RPMI7951 (cell line): ENCODE measurements around the gene CERS1. TPM values are rescaled to one million over a fixed set of nuclear protein-coding genes. Genes with fewer than 3 reads are reported as not detected.
"Not testable (repeated sequence)": the region's sequence is repeated elsewhere in the genome, so short reads cannot be mapped to it uniquely, and the experiment has no call there.

ENCODE experiments used
- DNase-seq: peaks from one replicate; pipeline ENCODE4 v3.0.0-alpha.2; 2012; ENCODE audit warnings: low read depth
- total RNA-seq: library from RNA; depleted of rRNA; stranded (reverse); fragments of >200 nt; shearing (Covaris generic); gene quantifications from 2 replicates; pipeline ENCODE4 v1.2.3, GENCODE V29; 2014

Gene CERS1
- total RNA-seq, 1 experiment from 2014 or later: 0.12 TPM

GRCh38 chr19:18919086-18919899 is 23.3 kb upstream of the CERS1 start, which contains the start of the genes COPE and DDX49:
Gene COPE (minus strand): TSS chr19:18919387. CDS start chr19:18919348, 39 bp downstream.
Gene DDX49 (plus strand): TSS chr19:18919715. CDS start chr19:18919742, 27 bp downstream.
- DNase-seq: peak; percentile 100

- not testable (repeated sequence) for DNase-seq
These were observed 21.6 kb upstream of the CERS1 start for GRCh38 chr19:18917593-18917992.

GRCh38 chr19:18915639-18916038 is 19.7 kb upstream of the CERS1 start:
- peak; percentile 51 for DNase-seq

- DNase-seq: no peak
These were observed 17.5 kb upstream of the CERS1 start for GRCh38 chr19:18913466-18913865.

- no peak for DNase-seq
These were observed 17.0 kb upstream of the CERS1 start for GRCh38 chr19:18912933-18913332.

DNA sequence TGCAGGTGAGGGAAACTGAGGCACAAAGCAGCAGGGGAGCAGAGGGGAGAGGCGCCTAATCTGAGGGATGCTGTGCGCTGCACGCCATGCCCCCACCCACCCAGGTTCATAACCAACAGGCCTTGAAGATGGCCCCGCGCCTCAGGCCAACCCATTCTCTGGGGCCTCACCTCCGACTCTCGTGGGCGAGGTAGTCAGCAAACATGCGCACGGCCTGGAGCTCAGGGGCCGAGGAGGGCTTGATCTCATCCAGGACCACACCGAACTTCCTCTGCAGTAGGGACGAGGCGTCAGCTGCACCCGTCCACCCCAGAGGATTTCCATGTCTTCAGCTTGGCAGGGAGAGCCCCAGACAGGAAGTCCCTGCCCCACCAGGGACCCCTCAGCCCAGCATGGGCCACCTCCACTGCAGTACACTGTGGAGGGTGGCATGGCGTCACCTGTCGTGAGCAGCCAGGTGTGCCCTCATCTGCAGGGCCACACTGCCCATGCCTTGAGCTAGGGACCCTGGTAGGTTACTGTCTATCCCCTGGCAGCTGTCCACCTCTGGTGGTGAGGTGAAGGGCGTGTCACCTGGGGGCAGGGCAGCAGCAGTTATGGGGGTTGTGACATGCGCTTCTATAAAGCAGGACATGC is 15.0 kb upstream of the CERS1 start:
- DNase-seq: no peak

DNA sequence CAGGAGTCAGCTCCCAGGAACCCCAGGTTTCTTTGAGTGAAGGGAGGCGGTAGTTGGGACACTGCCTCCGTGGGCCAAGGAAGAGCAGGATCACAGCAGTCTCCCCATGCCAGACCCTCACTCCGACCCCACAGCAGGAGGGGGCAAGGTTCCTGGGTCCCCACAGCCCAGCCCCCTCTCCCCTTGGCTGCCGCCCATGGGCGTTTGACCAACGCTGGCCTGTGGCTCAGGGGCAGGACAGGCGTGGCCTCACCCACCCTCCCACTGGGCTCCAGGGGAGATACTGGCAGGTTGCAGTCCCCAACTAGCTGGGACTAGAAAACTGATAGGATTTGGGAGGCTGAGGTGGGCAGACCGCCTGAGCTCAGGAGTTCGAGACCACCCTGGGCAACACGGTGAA is 14.1 kb upstream of the CERS1 start:
- no peak for DNase-seq

DNA sequence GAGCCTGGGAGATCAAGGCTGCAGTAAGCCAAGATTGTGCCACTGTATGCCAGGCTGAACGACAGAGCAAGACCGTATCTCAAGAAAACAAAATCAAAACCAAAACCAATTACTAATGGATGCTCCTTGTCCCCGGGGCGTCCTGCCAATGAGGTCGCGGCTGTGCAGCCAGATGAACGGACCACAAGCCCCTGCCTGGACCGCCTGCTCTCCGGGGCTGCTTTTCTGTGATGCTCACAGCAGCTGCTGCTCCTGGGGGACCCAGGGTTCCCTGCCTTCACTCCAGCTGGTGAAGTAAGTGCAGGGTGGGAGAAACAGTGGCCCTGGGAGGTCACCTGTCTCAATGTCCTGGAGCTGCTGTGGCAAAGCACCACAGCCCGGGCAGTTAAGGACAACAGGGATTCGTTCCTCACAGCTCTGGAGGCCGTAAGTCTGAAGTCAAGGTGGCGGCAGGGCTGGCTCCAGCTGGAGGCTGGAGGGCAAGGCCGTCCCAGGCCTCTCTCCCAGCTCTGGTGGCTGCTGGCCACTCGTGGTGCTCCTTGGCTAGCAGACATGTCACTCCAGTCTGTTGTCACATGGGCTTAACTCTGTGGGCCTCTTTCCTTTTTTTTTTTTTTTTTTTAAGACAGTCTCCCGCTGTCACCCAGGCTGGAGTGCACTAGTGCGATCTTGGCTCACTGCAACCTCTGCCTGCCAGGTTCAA is 13.1 kb upstream of the CERS1 start:
- no peak for DNase-seq

DNA sequence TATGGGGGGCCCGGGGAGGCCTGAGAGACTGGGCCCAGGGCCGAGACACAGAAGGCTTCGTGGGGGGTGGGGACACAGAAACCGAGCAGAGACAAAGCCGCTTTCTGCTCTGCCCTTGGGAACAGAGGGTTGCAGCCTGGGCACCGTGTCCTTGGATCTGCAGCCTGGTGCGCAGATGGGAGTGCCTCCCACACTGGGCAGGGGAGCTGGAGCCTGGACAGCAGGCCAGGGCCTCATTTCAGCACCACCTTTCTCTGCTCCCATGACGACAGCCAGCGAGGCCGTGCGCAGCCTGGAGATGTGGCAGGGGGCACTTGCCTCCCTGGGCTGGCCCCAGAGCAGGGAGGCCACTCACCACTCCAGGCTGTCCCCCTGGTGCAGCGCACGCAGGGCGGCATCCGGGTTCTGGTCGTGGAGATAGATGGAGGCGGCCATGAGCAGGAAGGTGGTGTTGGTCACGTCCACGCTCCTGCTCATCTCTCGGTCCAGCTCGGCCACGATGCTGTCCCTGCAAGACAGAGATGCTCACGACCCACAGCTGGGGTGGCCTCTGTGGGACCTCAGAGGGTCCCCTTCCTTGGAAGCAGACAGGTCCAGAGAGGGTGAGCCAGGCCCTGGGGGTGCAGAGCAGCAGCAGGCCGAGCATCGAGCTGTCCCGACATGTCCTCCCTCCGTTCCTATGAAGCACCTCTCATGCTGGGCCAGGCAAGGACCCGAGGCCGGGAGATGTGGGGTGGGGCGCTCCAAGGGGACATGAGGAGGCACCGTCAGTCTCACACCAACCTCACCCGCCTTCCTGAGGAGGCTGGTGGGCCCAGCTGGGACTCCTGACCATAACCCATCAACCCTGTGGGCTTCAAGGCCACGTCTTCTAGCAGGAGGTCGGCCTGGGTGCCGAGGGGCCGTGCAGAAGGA is 10.9 kb upstream of the CERS1 start:
- no peak for DNase-seq

DNA sequence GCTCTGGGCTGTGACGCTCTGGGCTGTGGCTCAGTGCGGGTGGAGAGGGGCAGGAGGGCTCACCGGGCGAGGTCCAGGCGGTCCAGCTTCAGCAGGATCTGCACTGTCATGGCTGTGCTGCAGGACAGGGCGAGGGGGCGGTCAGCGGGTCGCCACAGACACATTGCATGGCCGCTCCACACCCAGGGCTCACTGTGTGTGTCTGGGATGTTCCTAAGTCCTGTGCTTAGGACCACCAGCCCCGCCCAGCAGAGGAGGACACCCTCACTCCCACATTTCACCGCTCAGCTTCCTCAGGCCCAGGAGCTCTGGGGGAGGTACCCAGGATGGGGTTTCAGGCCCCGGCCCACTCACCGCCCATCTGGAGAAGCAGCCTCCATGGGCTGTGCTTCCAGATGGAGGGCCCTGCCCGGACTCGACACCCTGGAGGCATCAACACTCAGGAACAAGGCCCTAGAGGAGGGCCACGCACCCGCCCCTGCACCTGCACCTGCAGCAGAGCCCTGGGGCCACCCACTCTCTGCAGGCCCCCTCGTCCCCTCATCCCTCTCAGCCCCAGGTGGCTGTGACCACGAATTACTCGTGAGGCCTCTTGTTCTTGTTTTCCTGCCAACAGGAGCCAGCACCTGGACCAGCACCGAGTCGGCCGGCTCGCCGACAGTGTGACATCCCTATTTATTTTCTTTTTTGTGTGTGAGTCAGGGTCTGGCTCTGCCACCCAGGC is 9.7 kb upstream of the CERS1 start:
- no peak for DNase-seq

DNA sequence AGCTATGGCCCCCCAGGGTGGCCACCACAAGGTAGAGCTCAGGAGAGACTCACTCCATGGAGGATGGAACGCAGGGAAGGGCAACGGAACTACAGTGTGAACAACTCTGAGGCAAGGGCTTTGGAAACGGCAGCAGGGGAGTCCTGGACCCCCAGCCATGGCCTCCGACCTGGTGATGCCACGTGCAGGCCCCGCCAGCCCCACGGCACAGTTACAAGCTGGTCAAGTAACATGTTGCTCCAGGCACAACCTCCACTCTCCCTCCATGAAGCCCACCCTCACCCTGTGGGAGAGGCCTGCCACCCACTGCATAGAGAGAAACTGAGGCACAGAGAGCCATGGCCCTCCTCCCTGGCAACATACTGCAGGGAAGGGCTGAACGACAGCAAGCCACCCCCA is 9.1 kb upstream of the CERS1 start:
- no peak for DNase-seq

- no peak for DNase-seq
These were observed 8.5 kb upstream of the CERS1 start for GRCh38 chr19:18904334-18905057.

DNA sequence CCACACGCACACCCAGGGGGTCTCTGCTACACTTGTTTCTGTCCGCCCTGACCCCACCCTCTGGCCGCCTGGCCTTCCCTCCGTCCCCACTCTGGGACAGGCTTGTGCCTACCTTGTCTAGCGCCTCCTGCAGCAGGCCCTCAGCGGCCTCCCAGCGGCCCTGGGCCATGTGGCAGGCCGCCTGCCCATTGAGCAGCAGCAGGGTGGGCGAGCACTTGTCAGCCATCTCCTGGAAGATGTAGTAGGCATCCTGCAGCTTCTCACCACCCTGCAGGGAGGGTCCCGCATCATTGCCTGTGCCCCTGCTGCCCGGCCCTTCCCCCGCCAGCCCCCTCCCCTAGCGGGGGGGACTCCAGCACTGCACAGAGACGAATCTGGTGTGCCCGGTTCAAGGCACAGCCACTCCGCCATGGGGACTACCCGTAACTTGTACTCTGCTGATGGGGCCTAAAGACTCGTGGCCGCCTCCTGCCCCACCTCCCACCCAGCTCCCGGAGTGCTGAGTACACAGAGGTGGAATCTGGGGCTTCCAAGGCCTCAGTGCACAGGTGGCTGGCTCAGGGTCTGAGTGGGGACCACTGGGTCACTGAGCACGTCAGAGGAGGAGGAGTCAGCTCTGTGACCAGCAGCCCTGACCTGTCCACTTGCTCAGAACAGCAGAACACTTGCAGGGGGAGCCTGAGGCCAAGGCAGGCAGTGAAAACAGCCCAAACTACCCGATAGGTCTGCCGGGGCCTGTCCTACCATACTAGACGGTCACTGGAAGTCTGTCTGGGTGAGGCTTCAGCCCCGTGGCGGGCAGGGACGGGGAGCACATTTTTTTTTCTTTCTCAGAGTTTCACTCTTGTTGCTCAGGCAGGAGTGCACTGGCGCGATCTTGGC is 7.4 kb upstream of the CERS1 start:
- no peak for DNase-seq

GRCh38 chr19:18902519-18902918 is 6.6 kb upstream of the CERS1 start:
- not testable (repeated sequence) for DNase-seq

- no peak for DNase-seq
These were observed 5.5 kb upstream of the CERS1 start for GRCh38 chr19:18901491-18901890.

DNA sequence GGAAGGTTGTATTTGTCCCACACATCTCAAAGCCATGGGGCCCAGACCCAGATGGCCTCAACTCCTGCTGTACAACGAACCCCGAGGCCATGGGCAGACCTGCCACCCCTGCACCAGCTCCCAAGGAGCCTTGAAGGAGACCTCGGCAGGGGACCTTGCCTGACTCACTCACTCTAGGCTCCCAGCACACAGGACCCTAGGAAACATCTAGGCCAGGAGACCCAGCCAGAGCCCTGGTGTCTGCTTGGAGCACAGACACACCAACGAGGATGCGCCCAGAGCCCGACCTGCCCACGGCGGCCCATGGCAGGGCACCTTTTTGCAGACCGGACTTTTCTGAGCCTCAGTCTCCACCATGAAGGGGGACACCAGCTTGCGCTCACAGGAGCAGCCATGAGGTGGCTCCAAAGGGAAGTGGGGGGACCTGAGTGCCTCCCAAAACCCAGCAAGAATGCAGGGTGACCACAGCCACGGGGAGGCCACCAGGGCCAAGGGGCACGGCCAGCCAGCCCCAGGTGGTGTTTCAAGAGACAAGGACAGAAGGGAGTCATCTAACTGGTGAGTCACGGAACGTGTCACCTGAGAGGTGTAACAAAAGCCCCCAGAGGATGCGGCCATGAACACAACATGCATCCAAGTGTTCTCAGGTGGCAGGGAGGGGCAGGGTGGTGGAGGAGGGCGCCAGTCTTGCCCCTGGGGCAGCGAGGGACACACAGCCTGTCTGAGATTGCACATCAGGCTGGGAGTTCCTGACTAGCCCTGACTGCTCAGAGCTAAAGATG is 4.9 kb upstream of the CERS1 start:
- DNase-seq: no peak

- no peak for DNase-seq
These were observed 3.9 kb upstream of the CERS1 start for GRCh38 chr19:18899624-18900560.
